Breast epithelium (tissue), 3 donors: ENCODE data around the gene SPZ1.

Source experiments
- CTCF ChIP-seq, 3 donors: fragments of 450-650 bp; IDR thresholded peaks; one replicate each; pipeline ENCODE4 v1.5.1; 2016 to 2017; ENCODE audit warnings: antibody characterized with exemption in 3 of 3, mild to moderate bottlenecking in 3 of 3, moderate library complexity in 3 of 3
- POLR2A ChIP-seq: fragments of 450-650 bp; IDR thresholded peaks from one replicate; pipeline ENCODE4 v1.6.1; 2016; ENCODE audit warnings: antibody characterized with exemption, mild to moderate bottlenecking, moderate library complexity

DNA sequence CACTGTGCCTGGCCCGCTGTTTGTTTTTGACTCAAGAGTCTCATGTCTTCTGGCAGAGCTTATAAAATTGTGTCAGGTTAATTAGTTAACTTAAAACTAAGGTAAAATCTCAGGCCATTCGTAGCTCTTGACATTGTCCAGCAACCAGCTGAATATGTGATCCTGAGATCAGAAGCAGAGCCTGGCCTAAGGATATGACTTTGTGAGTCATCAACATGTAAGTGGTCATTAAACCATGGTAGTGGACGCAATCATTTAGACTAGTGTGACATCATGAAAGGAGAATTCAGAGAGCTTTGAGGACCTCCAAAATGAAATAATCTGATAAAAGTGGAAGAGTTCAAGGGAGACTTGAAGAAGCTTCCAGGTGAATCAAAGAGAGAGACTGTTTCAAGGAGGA, 23.3 kb downstream of the SPZ1 start:
- TF ChIP-seq CTCF (IDR thresholded peaks at IDR 0.05) = no peak
- no peak for TF ChIP-seq POLR2A
